ENCODE measurements around the gene MOV10. TPM values are rescaled to one million over a fixed set of nuclear protein-coding genes. Genes with fewer than 3 reads are reported as not detected.

MOV10 gene
- total and polyA plus RNA-seq, 10 of the 15 experiments (the other 5 are each of a cell fraction or from before 2014, with no cell fraction given): 21.0 to 80.3 (median 49.8) TPM

DNA sequence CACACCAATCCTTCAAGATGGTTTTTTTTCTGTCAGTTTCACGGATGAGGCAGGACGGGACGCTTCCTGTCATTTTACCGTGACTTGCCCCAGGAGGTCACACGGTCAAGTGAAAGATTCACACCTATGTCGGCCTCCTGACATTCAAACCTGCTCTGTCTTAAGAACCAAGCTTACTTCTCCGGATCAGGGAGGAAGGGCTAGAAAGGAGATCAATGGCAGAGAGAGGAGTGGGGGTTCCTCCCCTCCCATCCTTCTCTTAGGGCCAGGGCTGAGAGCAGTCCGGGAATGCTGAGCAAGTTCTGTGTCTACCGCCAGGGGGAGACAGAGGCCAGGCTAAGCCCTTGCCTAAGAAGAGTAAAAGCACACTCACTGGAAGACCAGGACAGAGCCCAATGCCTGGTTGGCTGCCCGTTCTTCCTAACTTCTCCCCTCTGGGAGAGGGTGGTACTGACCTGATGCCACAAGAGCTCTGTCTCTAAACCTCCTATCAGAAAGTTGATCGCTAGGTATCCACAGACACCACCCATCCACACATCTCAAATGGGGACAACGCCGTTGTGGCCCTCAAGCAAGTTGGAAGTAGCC, 41.8 kb downstream of the MOV10 start (continued):
- TF ChIP-seq SPI1 (IDR thresholded peaks at IDR 0.05; ENCODE audit: borderline replicate concordance, insufficient read depth, low read depth, low read length) (no peak), KAT2A (conservative IDR thresholded peaks at IDR 0.05; ENCODE audit: control insufficient read depth, low read depth, low read length) (no peak), MYB (IDR thresholded peaks at IDR 0.05; ENCODE audit: borderline replicate concordance, low read depth, low read length) (no peak), TCF7 (IDR thresholded peaks at IDR 0.05; ENCODE audit: borderline replicate concordance) (no peak), STAT3 (IDR thresholded peaks at IDR 0.05; ENCODE audit: low read depth, low read length) (no peak), CHD2 (IDR thresholded peaks at IDR 0.05; ENCODE audit: borderline replicate concordance, low read depth, low read length) (no peak), FOXM1 (IDR thresholded peaks at IDR 0.05; ENCODE audit: low read depth, low read length) (0 out of 2 replicates have a peak, but pooled peaks have one; percentile 25), SIX5 (IDR thresholded peaks at IDR 0.05; ENCODE audit: low read depth, low read length, severe bottlenecking) (no peak), PRDM15 (CRISPR knock-in tag; IDR thresholded peaks at IDR 0.05) (no peak), MXI1 (IDR thresholded peaks at IDR 0.05; ENCODE audit: low read depth, low read length) (no peak), CHD1 (IDR thresholded peaks at IDR 0.05; ENCODE audit: low read depth, low read length) (no peak), NRF1 (conservative IDR thresholded peaks at IDR 0.05; ENCODE audit: low read depth, low read length) (no peak), ZSCAN29 (IDR thresholded peaks at IDR 0.05) (no peak), FOS (IDR thresholded peaks at IDR 0.05; ENCODE audit: borderline replicate concordance, extremely low read depth, insufficient read length) (no peak), BACH1 (IDR thresholded peaks at IDR 0.05; ENCODE audit: borderline replicate concordance) (no peak)
- TF ChIP-seq, protein P1, sequence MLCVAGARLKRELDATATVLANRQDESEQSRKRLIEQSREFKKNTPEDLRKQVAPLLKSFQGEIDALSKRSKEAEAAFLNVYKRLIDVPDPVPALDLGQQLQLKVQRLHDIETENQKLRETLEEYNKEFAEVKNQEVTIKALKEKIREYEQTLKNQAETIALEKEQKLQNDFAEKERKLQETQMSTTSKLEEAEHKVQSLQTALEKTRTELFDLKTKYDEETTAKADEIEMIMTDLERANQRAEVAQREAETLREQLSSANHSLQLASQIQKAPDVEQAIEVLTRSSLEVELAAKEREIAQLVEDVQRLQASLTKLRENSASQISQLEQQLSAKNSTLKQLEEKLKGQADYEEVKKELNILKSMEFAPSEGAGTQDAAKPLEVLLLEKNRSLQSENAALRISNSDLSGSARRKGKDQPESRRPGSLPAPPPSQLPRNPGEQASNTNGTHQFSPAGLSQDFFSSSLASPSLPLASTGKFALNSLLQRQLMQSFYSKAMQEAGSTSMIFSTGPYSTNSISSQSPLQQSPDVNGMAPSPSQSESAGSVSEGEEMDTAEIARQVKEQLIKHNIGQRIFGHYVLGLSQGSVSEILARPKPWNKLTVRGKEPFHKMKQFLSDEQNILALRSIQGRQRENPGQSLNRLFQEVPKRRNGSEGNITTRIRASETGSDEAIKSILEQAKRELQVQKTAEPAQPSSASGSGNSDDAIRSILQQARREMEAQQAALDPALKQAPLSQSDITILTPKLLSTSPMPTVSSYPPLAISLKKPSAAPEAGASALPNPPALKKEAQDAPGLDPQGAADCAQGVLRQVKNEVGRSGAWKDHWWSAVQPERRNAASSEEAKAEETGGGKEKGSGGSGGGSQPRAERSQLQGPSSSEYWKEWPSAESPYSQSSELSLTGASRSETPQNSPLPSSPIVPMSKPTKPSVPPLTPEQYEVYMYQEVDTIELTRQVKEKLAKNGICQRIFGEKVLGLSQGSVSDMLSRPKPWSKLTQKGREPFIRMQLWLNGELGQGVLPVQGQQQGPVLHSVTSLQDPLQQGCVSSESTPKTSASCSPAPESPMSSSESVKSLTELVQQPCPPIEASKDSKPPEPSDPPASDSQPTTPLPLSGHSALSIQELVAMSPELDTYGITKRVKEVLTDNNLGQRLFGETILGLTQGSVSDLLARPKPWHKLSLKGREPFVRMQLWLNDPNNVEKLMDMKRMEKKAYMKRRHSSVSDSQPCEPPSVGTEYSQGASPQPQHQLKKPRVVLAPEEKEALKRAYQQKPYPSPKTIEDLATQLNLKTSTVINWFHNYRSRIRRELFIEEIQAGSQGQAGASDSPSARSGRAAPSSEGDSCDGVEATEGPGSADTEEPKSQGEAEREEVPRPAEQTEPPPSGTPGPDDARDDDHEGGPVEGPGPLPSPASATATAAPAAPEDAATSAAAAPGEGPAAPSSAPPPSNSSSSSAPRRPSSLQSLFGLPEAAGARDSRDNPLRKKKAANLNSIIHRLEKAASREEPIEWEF (IDR thresholded peaks at IDR 0.05; ENCODE audit: insufficient replicate concordance, low read depth, low read length): no peak
- TF ChIP-seq, protein P2, sequence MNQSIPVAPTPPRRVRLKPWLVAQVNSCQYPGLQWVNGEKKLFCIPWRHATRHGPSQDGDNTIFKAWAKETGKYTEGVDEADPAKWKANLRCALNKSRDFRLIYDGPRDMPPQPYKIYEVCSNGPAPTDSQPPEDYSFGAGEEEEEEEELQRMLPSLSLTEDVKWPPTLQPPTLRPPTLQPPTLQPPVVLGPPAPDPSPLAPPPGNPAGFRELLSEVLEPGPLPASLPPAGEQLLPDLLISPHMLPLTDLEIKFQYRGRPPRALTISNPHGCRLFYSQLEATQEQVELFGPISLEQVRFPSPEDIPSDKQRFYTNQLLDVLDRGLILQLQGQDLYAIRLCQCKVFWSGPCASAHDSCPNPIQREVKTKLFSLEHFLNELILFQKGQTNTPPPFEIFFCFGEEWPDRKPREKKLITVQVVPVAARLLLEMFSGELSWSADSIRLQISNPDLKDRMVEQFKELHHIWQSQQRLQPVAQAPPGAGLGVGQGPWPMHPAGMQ (IDR thresholded peaks at IDR 0.05; ENCODE audit: borderline replicate concordance): no peak
- TF ChIP-seq, protein P3, sequence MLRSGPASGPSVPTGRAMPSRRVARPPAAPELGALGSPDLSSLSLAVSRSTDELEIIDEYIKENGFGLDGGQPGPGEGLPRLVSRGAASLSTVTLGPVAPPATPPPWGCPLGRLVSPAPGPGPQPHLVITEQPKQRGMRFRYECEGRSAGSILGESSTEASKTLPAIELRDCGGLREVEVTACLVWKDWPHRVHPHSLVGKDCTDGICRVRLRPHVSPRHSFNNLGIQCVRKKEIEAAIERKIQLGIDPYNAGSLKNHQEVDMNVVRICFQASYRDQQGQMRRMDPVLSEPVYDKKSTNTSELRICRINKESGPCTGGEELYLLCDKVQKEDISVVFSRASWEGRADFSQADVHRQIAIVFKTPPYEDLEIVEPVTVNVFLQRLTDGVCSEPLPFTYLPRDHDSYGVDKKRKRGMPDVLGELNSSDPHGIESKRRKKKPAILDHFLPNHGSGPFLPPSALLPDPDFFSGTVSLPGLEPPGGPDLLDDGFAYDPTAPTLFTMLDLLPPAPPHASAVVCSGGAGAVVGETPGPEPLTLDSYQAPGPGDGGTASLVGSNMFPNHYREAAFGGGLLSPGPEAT (IDR thresholded peaks at IDR 0.05; ENCODE audit: low read depth): 0 out of 2 replicates have a peak, but pooled peaks have one; percentile 13

Data from GM12878 (cell line).